ENCODE results near the gene TMPRSS15.

GRCh38 chr21:18269856-18270255 lies 133.7 kb downstream of the TMPRSS15 start:
- no peak for TF ChIP-seq CTCF (IDR thresholded peaks at IDR 0.05)
- no peak for TF ChIP-seq POLR2A (IDR thresholded peaks at IDR 0.05)
